Neuron (in vitro differentiated cells): ENCODE data around the gene ADGRD2.
"Not testable (repeated sequence)": the region's sequence is repeated elsewhere in the genome, so short reads cannot be mapped to it uniquely, and the experiment has no call there.

ENCODE experiments used
- H2AFZ ChIP-seq: one replicate; pipeline ENCODE4 v1.6.1; 2013; ENCODE audit warnings: low read depth, mild to moderate bottlenecking, inconsistent platforms, low read length, moderate library complexity
- H3K27me3 ChIP-seq: one replicate; pipeline ENCODE4 v1.6.1; 2013; ENCODE audit warnings: low read length; ENCODE audit not compliant: insufficient read depth
- H3K36me3 ChIP-seq: one replicate; pipeline ENCODE4 v1.6.1; 2013; ENCODE audit warnings: low read length; ENCODE audit not compliant: insufficient read depth
- H3K4me1 ChIP-seq: one replicate; pipeline ENCODE4 v1.6.1; 2013; ENCODE audit warnings: low read length; ENCODE audit not compliant: insufficient read depth
- H3K4me3 ChIP-seq: 2 replicates; pipeline ENCODE4 v1.5.1; 2013; ENCODE audit warnings: mild to moderate bottlenecking, low read length, moderate library complexity
- H3K9me3 ChIP-seq: one replicate; pipeline ENCODE4 v1.6.1; 2013; ENCODE audit warnings: low read length

Gene ADGRD2

GRCh38 chr9:124423591-124423990 is 26.7 kb upstream of the ADGRD2 start:
- peaks cover 16% of the 10 kb centered on the region for H3K27me3 ChIP-seq
- no peak overlapping the region for H3K4me3 ChIP-seq
- no peak overlapping the region for H2AFZ ChIP-seq
- no peaks in the 10 kb centered on the region for H3K36me3 ChIP-seq
- peaks cover 4% of the 10 kb centered on the region for H3K4me1 ChIP-seq
- no peaks in the 10 kb centered on the region for H3K9me3 ChIP-seq

DNA sequence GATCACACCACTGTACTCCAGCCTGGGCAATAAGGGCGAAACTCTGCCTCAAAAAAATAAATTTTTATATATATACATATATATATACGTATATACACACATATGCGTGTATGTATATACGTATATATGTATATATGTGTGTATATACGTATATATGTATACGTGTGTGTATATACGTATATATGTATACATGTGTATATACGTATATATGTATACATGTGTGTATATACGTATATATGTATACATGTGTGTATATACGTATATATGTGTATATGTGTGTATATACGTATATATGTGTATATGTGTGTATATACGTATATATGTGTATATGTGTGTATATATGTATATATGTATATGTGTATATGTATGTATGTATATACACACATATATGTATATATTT is 24.5 kb upstream of the ADGRD2 start:
- H3K4me1 ChIP-seq, H3K9me3 ChIP-seq, H2AFZ ChIP-seq, H3K36me3 ChIP-seq, H3K4me3 ChIP-seq: not testable (repeated sequence)
- H3K27me3 ChIP-seq: peaks cover 16% of the 10 kb centered on the region

GRCh38 chr9:124426361-124426760 is 23.9 kb upstream of the ADGRD2 start:
- H3K4me3 ChIP-seq: no peak overlapping the region
- H3K36me3 ChIP-seq: no peaks in the 10 kb centered on the region
- peaks cover 4% of the 10 kb centered on the region for H3K4me1 ChIP-seq
- no peak overlapping the region for H2AFZ ChIP-seq
- H3K27me3 ChIP-seq: peaks cover 16% of the 10 kb centered on the region
- no peaks in the 10 kb centered on the region for H3K9me3 ChIP-seq

- no peak overlapping the region for H3K4me3 ChIP-seq
- H3K36me3 ChIP-seq: no peaks in the 10 kb centered on the region
- peaks cover 4% of the 10 kb centered on the region for H3K4me1 ChIP-seq
- no peak overlapping the region for H2AFZ ChIP-seq
- peaks cover 16% of the 10 kb centered on the region for H3K27me3 ChIP-seq
- H3K9me3 ChIP-seq: no peaks in the 10 kb centered on the region
Measured at GRCh38 chr9:124427281-124427680, 23.0 kb upstream of the ADGRD2 start.

- Histone ChIP-seq H3K9me3 (no peaks in the 10 kb centered on the region), H2AFZ (no peak overlapping the region), H3K4me1 (peaks cover 4% of the 10 kb centered on the region), H3K4me3 (no peak overlapping the region), H3K27me3 (peaks cover 5% of the 10 kb centered on the region), H3K36me3 (no peaks in the 10 kb centered on the region)
Measured at GRCh38 chr9:124428751-124429529, 21.3 kb upstream of the ADGRD2 start.

DNA sequence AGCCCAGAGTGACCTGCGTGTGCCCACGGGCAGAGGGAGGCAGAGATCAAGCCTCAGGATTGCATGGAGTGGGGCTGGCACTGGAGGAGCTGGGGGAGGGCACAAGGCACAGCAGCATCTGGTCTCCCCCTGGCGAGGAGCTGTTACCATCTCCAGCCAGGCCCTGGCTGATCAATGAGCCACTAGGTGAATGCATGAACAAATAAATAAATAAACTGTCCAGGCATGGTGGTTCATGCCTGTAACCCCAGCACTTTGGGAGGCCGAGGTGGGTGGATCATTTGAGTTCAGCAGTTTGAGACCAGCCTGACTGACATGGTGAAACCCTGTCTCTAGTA is 20.8 kb upstream of the ADGRD2 start:
- Histone ChIP-seq H3K4me1 (peaks cover 4% of the 10 kb centered on the region), H2AFZ (no peak overlapping the region), H3K27me3 (no peaks in the 10 kb centered on the region), H3K4me3 (no peak overlapping the region), H3K36me3 (no peaks in the 10 kb centered on the region), H3K9me3 (no peaks in the 10 kb centered on the region)

DNA sequence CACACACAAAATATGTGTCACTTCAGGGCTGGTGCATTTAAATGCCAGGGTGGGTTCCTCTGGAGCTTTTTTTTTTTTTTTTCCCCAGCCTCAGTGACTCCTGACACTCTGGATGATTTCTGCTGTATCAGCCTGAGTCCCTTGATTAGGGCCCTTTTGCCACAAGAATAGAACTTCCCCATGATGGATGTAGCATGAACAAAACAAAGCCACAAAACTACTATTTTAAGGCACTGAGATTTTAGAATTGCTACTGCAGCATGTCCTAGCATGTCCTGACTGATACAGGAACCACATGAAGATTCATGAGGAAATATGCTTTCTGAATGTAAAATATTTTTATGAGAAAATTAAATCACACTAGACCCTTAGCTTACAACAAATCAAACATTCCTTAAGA is 13.9 kb upstream of the ADGRD2 start:
- no peak overlapping the region for H3K4me3 ChIP-seq

DNA sequence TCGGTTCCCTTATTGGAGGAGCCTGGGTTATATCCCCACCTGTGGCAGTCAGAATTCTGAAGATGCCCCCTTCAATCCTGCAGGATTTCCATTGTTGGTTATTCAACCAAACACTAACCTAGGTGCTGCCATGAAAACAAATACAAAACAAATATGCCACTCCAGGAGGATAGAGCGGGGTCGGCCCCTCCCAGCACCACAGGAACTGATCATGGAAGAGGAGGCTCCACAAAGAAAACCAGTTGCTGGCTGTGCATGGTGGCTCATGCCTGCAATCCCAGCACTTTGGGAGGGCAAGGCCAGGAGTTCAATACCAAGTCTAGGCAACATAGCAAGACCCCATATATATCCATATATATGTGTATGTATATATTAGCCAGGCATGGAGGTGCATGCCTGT is 13.2 kb upstream of the ADGRD2 start:
- Histone ChIP-seq H3K9me3 (no peaks in the 10 kb centered on the region), H2AFZ (no peak overlapping the region), H3K36me3 (no peaks in the 10 kb centered on the region), H3K27me3 (no peaks in the 10 kb centered on the region), H3K4me1 (no peaks in the 10 kb centered on the region), H3K4me3 (no peak overlapping the region)

More for the DNA sequence above, 13.9 kb upstream of the ADGRD2 start:
- Histone ChIP-seq H2AFZ (no peak overlapping the region), H3K27me3 (no peaks in the 10 kb centered on the region), H3K36me3 (no peaks in the 10 kb centered on the region), H3K4me1 (no peaks in the 10 kb centered on the region), H3K9me3 (no peaks in the 10 kb centered on the region)

DNA sequence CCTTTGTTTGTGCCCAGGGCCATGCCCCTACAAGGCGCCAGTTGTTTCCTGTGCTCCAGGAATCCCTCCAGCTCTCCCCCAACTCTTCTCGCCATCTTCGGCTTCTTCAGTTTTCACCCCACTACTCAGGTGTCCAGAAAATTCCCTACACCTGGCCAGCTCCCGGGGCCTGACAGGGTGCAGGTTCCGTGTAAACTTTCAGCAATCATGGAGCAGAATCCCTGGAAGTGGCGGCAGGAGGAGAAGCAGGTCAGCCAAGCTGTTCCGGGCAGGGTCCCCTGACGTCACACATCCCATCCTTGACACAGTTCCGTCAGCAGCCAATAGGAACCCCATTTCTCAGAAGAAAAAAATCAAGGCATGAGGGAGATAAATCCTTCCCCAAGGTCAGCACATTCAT is 12.2 kb upstream of the ADGRD2 start:
- Histone ChIP-seq H3K27me3 (no peaks in the 10 kb centered on the region), H3K9me3 (peaks cover 1% of the 10 kb centered on the region), H2AFZ (no peak overlapping the region), H3K36me3 (no peaks in the 10 kb centered on the region), H3K4me1 (no peaks in the 10 kb centered on the region), H3K4me3 (no peak overlapping the region)

DNA sequence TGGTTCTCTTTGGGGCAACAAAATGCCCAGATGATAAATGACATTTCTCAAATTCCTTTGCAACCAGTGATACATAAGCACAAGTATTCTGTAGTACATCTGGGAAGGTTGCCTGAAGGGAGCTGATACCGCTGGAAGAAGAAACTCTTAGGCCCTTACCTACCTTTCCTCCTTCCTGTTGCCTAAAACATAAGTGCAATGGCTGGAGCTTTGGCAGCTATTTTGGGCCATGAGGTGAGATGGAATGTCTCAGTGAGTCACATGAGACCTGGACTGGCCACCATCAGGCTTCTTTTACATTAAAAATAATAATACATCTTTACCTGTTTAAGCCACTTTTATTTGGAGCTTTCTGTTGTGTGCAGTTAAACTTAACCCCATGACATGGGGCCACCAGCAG is 11.2 kb upstream of the ADGRD2 start:
- H3K4me3 ChIP-seq: no peak overlapping the region
- peaks cover 1% of the 10 kb centered on the region for H3K9me3 ChIP-seq
- no peaks in the 10 kb centered on the region for H3K36me3 ChIP-seq
- no peaks in the 10 kb centered on the region for H3K4me1 ChIP-seq
- no peaks in the 10 kb centered on the region for H3K27me3 ChIP-seq
- H2AFZ ChIP-seq: no peak overlapping the region

GRCh38 chr9:124439686-124440243 is 10.5 kb upstream of the ADGRD2 start:
- H2AFZ ChIP-seq: no peak overlapping the region
- no peaks in the 10 kb centered on the region for H3K36me3 ChIP-seq
- H3K4me3 ChIP-seq: no peak overlapping the region
- H3K4me1 ChIP-seq: no peaks in the 10 kb centered on the region
- H3K9me3 ChIP-seq: peaks cover 1% of the 10 kb centered on the region
- H3K27me3 ChIP-seq: no peaks in the 10 kb centered on the region

- Histone ChIP-seq H2AFZ (no peak overlapping the region), H3K9me3 (peaks cover 1% of the 10 kb centered on the region), H3K4me1 (no peaks in the 10 kb centered on the region), H3K4me3 (no peak overlapping the region), H3K27me3 (no peaks in the 10 kb centered on the region), H3K36me3 (no peaks in the 10 kb centered on the region)
Measured at GRCh38 chr9:124440786-124441185, 9.5 kb upstream of the ADGRD2 start.

- Histone ChIP-seq H3K36me3 (no peaks in the 10 kb centered on the region), H3K27me3 (no peaks in the 10 kb centered on the region), H3K4me1 (no peaks in the 10 kb centered on the region), H3K4me3 (no peak overlapping the region), H2AFZ (no peak overlapping the region), H3K9me3 (peaks cover 1% of the 10 kb centered on the region)
Measured at GRCh38 chr9:124441291-124441690, 9.0 kb upstream of the ADGRD2 start.

DNA sequence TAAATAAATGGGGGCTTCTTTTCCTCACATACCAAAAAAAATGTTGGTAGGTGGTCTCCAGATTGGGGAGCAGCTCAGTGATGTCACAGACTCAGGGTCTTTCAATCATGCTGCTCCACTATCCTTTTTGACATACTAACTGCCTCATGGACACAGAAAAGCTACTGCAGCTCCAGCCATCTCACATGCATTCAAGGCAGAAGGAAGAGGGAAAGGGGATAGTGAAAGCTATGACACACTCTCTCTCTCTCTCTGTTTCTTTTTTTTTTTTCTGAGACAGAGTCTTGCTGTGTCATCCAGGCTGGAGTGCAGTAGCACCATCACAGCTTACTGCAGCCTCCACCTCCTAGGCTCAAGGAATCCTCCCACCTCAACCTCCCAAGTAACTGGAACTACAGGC is 7.9 kb upstream of the ADGRD2 start:
- Histone ChIP-seq H3K9me3 (peaks cover 1% of the 10 kb centered on the region), H3K4me3 (no peak overlapping the region), H2AFZ (no peak overlapping the region), H3K36me3 (no peaks in the 10 kb centered on the region), H3K4me1 (no peaks in the 10 kb centered on the region), H3K27me3 (no peaks in the 10 kb centered on the region)
